Ureter (tissue), 1 donor: ENCODE results near the gene RNF207. TPM values are rescaled to one million over a fixed set of nuclear protein-coding genes. Genes with fewer than 3 reads are reported as not detected.

Source experiments
- DNase-seq: peaks from one replicate; pipeline ENCODE4 v3.0.0-alpha.2; 2020; ENCODE audit warnings: low spot score
- total RNA-seq: library from RNA; stranded (reverse); gene quantifications from one replicate; pipeline ENCODE4 v1.2.4, GENCODE V29; 2023
- donor health status: DM: yes; HTN: yes; CAD: no.

Gene RNF207
- total RNA-seq, 1 donor from 2014 or later = 63.0 TPM

- DNase-seq = no peak
These were observed 28.8 kb downstream of the RNF207 start for GRCh38 chr1:6234502-6235295.

GRCh38 chr1:6235296-6235677 lies 29.4 kb downstream of the RNF207 start:
- no peak for DNase-seq

GRCh38 chr1:6237093-6237492 lies 31.2 kb downstream of the RNF207 start:
- no peak for DNase-seq

- no peak for DNase-seq
These were observed 33.4 kb downstream of the RNF207 start for GRCh38 chr1:6239213-6239752.

- DNase-seq = no peak
These were observed 34.2 kb downstream of the RNF207 start for GRCh38 chr1:6239950-6240768.

- no peak for DNase-seq
These were observed 35.4 kb downstream of the RNF207 start for GRCh38 chr1:6241107-6241886.

- no peak for DNase-seq
These were observed 36.2 kb downstream of the RNF207 start for GRCh38 chr1:6241887-6242740.

GRCh38 chr1:6243053-6243834 lies 37.3 kb downstream of the RNF207 start:
- DNase-seq = no peak

GRCh38 chr1:6243993-6244392 lies 38.1 kb downstream of the RNF207 start, which contains the start of gene HES3:
Gene HES3 (plus strand): TSS chr1:6244179. CDS start chr1:6244366, 187 bp downstream.
- no peak for DNase-seq

- DNase-seq = no peak
These were observed 38.6 kb downstream of the RNF207 start for GRCh38 chr1:6244401-6245049.

GRCh38 chr1:6245086-6245868 lies 39.4 kb downstream of the RNF207 start:
- peak; percentile 85 for DNase-seq

GRCh38 chr1:6245869-6246496 lies 40.1 kb downstream of the RNF207 start:
- DNase-seq = no peak

- DNase-seq = peak; percentile 87
These were observed 40.9 kb downstream of the RNF207 start for GRCh38 chr1:6246497-6247467.

- DNase-seq = no peak
These were observed 41.7 kb downstream of the RNF207 start for GRCh38 chr1:6247651-6248050.

- no peak for DNase-seq
These were observed 42.4 kb downstream of the RNF207 start for GRCh38 chr1:6248161-6248776.

- no peak for DNase-seq
These were observed 43.2 kb downstream of the RNF207 start for GRCh38 chr1:6248932-6249738.
